Measurements from ENCODE around the gene DOCK3.
"Not testable (repeated sequence)": the region's sequence is repeated elsewhere in the genome, so short reads cannot be mapped to it uniquely, and the experiment has no call there.

DOCK3 gene

DNA sequence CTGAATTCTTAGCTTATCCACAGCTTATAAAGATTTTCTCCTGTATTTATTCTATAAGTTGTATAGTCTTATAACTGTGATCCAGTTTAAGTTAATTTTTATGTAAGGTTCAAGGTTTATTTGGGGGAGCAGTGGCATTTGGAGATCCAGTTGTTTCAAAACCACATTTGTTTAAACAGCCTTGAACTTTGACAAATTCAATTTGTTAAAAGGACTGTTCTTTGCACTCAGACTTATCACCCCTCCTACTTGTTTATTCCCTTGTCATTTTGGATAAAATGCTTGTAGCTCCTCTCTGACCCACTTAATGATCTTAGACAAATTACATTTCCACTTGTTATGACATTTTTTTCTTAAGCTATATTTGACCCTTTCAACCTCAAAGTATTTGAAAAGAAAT lies 327.8 kb downstream of the DOCK3 start:
- no peak for DNase-seq

DNA sequence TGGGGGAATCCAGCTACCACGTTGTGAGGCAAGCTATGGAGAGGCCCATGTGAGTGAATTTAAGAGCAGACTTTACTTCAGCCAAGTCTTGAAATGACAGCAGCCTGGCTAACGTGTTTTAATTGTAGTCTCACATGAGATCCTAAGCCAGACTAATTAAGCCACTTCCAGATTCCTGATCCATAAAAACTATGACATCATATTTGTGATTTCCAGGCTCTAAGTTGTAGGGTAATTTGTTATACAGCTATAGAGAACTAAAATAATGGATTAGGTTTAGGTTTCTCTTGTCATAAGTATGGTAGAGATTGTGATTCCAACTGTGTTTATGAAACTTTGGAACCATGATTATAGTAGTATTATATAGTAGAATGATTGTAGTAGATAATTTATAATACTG lies 329.5 kb downstream of the DOCK3 start:
- DNase-seq, result no peak

DNA sequence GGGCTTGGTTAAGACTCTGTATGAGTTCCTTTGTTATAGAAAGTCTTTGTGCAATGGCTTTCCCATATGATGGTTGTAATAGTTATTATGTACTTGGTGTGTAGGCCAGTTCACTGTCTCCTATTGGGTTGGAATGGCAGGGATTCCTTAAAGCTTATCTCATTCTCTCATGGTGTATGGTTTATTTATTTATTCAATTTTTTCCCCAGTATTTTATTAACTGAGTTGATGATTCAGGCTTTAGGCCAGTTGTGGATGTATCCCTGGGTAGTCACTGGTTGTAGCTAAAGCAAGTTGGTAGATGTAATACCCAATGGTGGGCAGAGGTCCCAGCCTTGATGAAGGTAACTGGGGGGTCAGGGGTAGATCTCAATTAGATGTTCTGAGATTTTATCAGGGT lies 349.4 kb downstream of the DOCK3 start:
- DNase-seq, result no peak

DNA sequence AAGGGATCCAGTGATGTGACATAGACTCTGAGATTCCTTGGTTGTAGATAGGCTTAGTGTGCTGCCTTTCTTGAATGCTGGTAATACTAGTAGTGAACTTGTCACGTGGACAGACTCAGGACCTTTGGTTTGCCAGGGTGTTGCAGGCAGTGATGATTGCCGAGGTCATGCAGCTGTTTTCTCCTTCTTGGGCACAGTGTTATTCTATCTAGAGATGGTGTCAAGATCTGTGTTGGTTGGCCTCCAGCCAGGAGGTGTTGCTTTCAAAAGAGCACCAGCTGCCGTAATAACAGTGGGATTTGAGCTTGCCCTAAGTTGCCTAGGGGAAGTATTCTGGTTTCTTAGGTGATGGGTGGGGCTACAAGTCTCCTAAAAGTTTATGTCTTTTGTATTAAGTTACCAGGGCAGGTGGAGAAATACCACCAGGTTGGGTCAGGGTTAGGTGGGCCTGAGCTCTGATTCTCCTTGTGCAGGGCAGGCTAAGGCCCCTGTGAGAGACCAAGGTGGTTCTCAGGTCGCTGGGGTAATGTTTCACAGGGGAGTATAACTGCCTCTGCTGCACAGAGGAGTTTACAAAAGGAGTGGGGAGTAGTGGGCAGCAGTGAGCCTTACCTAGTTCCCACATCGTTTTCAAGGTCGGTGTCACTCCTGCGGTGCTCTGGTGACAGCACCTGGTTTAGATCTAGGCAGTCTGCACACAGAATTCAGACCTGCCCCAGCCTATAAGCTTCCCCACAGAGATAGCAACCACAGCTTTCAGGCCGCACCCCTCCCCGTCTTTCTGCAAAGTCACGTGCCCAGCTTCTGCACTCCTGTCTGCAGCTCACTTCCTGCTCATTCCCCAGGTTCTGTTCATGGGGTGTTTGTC lies 350.3 kb downstream of the DOCK3 start:
- DNase-seq, result peak; percentile 59

DNA sequence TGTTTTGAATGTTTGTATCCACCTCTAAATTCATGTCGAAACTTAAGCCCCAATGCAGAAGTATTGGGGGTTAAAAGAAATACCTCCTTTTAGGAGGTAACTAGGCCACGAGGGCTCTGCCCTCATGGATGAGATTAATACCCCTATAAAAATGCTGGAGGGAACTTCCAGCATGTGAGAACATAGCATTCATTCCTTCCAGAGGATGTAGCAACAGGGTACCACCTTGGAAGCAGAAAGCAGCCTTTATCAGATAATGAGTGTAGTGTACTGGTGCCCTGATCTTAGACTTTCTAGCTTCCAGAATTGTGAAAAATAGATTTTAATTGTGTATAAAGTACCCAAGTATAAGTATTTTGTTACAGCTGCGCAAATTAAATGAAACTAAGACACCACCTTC lies 356.9 kb downstream of the DOCK3 start:
- DNase-seq, result no peak

DNA sequence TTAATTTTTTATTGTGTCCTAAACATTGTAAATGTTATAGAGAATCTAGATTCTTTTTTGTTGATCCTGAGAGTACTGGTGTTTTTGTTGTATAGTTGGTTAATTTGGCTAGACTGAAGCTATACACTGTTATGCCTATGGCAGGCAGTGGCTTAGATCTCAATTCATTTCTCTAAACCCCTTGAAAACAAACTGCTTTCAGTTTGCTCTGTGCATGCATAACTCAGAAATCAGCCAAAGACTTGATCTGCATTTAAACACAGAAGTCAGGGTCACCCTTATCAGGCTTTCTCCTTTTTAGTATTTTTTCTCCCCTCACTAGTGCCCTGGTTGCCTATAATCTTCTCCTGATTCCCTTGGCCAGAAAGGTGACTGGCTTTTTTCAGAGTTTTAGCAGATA lies 360.9 kb downstream of the DOCK3 start:
- no peak for DNase-seq

DNA sequence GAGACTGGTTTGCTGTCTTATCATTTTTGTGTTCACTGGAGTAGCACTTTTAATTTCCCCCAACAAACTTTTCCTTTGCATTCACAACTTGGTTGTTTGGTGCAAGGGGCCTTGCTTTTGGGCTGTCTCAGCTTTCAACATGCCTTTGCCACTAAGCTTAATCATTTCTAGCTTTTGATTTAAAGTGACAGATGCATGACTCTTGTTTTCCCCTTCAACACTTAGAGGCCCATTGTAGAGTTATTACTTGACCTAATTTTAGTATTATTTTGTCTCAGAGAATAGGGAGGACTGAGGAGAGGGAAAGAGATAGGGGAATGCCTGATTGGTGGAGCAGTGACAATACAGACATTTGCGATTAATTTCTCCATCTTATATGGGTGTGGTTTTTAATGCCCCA lies 370.3 kb downstream of the DOCK3 start:
- DNase-seq, result no peak

DNA sequence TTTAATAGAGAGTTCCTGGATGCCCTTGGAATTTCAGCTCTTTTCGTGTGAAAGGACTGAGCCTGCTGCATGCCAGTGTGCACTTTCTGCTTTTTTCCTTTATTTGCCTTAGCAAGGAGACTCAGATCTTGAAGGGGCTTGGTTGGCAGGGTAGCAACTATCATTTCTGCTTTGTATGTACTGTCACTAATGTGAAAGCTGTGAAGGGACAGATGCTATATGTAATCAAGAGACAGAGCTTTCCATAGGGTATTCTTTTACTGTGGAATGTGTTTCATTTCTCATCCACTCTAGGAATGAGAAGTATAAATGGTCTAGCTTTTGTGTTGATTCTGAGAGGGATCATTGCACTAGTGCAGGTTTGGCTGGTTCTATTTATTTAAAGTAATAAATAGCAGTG lies 377.8 kb downstream of the DOCK3 start:
- no peak for DNase-seq

DNA sequence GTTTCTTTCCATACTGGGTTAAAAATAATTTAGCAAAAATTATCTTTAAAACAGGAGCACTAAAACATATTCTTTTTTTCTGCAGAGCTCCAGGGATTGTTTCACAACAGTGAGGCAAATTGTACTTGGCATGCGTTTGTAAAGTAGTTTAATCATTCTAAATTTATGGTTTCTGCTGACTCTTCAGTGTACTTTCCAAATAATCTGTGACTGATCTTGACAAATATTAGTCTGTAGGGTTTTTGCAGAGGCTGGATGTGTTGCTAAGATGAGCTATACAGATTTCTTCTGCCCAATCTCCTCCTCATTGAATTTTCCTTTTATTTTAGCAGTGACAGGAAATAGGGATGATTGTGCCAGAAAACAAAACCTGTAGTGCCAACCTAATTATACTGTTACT lies 382.4 kb downstream of the DOCK3 start:
- no peak for DNase-seq

DNA sequence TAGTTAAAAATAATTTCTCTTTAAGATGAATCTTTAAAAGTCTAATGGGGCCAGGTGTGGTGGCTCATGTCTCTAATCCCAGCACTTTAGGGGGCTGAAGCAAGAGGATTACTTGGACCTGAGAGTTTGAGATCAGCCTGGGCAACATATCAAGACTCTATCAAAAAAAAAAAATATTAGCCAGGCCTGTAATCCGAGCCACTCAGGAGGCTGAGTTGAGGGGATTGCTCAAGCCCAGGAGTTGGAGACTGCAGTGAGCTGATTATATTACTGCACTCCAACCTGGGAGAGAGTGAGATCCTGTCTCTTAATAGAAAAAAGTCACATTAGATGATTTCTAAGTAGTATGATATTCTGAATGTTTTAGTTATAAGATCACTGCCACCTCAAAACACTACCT lies 388.3 kb downstream of the DOCK3 start:
- no peak for DNase-seq

DNA sequence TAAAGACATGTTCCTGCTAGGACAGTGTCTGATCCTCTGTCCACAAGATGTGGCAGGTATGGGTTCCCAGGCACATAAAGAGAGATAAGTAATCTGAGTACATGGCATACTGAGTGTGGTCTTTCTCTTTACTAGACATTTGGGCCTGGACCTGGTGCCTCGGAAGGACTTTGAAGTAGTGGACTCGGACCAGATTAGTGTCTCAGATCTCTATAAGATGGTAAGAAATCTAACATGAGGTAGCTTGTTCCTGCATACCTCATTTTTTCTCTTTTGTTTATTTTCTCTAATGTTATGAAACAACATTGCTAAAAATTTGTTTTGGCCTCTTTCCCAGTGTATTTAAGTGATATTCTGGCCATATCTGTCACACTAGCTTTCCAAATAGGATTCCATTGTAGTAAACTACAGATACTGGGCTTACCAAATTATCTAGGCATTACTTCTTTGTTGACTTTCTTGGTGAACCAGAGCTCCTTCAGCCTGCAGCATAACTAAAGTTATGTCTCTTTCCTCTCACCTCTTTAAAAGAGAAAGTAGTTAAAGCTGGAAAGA lies 400.6 kb downstream of the DOCK3 start:
- no peak for DNase-seq

DNA sequence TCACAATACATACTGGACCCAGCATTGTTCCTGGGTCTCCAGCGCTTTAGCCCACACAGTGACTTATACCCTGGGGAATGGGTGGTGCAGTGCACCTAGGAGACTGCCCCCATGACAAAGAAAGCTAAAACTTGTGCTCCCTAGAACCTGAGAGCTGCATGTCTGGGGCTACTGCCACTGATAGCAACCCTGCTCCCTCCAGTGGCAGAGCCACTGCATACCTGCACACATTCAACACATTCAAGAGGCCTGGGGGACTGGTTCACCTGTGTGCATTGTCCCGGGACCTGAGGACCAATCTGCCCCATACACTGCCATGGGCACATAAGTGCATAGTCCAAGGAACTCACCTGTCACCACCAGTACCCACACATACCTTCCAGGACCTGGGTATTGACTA lies 407.6 kb downstream of the DOCK3 start:
- no peak for DNase-seq

DNA sequence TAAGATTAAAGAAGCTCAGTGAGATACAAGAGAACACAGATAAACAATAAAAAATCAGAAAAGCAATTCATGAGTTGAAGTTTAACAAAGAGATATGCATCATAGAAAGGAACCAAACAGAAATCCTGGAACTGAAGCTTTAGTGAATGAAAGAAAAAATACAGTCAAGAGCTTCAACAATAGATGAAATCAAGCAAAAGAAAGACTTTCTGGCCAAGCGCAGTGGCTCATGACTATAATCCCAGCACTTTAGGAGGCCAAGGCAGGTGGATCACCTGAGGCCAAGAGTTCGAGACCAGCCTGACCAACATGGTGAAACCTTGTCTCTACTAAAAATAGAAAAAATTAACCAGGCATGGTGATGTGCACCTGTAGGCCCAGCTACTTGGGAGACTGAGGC lies 408.8 kb downstream of the DOCK3 start:
- DNase-seq, result no peak

DNA sequence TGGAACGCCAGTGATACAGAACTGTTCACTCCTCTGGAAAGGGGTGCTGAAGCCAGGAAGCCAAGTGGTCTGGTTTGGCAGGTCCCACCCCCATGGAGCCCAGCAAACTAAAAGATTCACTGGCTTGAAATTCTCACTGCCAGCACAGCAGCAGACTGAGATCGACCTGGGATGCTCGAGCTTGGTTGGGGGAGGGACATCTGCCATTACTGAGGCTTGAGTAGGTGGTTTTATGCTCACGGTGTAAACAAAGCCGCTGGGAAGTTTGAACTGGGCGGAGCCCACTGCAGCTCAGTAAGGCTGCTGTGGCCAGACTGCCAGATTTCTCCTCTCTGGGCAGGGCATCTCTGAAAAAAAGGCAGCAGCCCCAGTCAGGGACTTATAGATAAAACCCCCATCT lies 417.4 kb downstream of the DOCK3 start:
- not testable (repeated sequence) for DNase-seq

DNA sequence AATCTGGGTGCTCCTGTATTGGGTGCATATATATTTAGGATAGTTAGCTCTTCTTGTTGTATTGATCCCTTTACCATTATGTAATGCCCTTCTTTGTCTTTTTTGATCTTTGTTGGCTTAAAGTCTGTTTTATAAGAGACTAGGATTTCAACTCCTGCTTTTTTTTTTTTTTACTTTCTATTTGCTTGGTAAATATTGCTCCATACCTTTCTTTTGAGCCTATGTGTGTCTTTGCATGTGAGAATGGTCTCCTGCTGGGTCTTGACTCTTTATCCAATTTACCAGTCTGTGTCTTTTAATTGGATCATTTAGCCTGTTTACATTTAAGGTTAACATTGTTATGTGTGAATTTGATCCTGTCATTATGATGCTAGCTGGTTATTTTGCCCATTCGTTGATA lies 420.1 kb downstream of the DOCK3 start:
- not testable (repeated sequence) for DNase-seq

DNA sequence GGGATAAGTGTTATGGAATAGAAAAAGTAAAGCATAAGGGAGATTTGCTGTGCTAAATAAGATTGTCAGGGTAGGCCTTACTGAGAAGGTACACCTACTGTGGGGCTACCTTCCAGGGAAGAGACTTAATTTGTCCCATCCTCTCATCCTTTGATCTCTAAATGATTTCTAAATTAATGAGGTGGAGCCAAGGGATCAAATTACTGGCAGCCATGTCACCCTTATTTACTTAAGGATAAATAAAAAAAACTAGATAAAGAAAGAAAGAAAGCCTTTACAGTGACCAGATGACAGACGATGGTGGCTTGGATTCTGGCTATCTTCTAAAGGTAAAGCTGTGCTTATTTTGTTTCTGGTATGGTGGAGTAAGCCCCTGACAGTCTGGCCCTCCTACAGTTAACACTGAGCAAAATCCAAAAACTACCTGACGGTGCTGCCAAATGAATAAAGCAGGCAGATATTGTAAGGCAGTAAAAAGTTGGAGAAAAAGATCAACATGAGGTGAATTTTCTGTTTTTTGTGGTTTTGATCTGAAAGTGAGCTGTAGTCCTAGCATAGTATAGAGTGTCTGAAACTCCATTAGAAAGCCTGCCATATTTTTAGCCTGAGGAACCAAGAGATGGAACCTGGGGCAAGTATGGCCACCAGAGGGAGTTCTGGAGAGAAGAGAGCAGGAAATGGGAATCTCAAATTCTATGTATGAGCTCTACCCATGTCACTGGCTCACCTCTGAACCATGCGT lies 425.2 kb downstream of the DOCK3 start:
- no peak for DNase-seq

DNA sequence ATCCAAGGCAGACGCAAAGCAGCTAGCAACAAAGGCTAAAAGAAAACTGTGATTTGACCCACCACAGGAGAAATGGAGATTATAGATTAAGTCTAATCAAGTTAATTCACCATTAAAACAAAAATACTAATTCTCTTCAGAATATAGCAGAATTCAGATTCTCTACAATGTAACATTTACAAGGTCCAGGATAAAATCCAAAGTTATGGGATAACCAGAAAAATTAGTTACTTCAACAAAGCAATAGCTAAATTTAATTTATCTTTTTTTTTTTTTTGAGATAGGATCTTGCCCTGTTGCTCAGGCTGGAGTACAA lies 425.8 kb downstream of the DOCK3 start:
- no peak for DNase-seq

DNA sequence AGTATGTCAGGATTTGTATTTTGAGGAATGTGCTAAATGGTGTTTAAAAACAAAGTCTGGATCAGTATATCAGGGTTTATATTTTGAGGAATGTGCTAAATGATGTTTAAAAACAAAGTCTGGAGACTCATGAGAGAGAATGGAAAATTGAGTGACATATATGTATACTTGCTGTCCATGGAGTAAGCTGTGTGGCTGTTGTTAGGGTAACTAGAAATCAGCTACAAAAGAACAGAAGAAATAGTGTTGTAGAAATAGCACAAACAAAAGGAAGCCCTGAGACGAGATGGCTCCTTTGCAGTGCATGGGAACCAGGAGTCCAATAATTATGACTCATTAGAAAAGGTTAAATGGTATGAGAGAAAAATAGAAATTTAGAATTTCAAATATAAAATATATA lies 427.7 kb downstream of the DOCK3 start:
- no peak for DNase-seq

DNA sequence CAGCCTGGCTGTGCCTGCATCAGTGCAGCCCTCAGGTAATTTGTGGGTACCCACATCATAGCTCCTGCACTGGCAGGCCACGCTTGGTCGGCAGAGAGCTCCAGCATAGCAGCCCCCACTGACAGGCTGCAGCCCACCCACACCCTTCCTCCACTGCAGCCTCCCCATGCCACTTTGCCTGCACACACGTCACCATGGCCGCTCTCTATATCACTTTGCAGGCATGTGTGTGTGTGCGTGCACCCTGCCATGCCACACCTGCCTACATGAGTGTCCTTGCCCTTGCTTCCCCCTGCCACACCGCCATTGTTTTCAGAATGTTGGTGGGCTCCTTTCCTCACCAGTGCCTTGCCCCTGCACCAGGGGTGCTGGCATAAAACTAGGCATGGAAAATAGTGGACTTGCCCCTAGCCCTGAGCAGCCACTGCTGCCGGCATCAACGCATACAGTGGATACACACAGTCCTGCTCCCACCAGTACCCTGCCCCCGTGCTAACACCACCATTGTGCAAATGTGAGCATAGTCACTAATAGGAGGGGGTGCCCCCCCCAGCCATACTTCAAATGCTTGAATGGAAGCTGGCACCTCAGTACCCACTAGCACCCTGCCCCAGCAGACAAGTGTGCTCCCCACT lies 431.6 kb downstream of the DOCK3 start:
- no peak for DNase-seq

DNA sequence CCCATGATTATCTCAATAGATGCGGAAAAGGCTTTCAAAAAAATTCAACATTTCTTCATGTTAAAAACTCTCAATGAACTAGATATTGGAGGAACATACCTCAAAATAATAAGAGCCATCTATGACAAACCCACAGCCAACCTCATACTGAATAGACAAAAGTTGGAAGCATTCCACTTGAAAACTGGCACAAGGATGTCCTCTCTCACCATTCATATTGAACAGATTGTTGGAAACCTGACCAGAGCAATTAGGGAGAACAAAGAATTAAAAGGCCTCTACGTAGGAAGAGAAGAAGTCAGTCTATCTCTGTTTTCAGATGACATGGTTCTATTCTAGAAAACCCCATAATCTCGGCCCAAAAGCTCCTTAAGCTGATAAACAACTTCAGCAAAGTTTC lies 435.9 kb downstream of the DOCK3 start:
- no peak for DNase-seq

DNA sequence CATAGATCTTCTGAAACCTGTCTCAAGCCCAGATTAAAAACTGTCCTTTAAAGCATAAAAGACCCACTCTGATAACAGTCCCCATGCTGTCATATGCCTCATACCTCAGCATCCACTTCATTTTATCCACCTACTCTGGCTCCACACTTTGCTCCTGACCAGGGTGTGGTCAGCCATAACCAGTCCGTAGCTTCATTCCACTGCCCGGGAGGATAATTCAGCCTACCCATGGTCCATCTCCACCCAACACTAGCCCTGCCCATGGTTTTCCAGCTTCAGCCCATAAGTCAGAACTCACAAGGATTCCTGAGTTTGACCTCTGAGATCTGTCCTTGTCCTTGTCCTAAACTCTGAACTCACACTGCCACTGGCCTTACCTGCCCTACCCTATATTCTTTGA lies 448.2 kb downstream of the DOCK3 start:
- no peak for DNase-seq

DNA sequence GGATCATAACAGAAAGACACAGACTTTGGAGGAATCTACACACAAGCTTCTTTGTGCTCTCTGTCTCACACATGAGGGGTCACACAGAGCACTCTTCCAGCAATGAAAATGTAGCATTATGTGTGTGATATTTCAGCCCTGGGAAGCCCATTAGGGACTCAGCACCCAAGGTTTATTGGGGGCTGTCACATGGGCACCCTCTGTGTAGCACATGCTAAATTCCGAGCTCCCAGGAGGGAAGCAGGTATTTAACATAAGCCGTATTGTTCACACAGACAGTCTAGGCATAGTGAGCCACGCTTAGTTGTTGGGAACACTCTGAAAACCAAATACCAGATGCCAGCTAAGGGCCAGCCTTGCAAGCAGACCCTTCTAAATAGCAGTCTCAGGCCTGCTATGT lies 448.8 kb downstream of the DOCK3 start:
- no peak for DNase-seq

DNA sequence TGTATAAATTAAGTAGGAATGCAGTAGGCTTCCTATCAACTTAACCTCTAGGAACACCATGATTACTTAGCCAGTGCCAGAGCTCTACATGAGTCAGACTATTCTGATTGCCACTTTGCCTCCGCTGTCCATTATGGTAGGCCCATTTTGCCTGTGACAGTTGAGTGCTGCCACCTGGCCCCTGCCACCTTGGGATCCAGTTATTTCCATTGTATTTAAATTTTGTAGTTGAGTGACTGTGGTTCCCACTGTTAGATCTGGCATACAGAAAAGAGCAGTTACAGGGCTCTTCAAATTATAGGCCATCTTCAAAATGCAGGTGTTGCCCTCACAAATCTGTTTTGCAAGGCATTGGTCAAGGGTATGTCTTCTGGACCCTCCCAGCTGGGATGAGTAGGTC lies 456.9 kb downstream of the DOCK3 start:
- not testable (repeated sequence) for DNase-seq

DNA sequence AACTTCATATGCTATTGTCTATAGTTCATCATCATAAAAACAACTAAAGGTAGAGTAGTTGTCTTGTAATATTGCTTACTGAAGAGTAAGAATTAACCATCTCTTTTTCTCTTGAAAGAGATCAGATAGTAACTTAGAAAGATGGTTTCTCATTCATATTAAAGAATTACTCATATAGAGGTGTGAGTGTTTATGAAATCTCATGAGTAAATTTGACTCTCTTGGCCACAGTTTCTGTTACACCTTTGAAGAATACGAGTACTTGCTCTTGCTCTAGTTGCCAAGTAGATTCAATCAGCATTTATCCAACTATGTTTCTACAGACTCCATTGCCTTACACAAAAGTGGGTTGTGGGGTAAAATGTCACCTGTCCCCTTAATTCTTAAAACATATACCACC lies 463.0 kb downstream of the DOCK3 start:
- no peak for DNase-seq
